Right lung (tissue), 5 donors: Measurements from ENCODE around the gene DCUN1D5. TPM values are rescaled to one million over a fixed set of nuclear protein-coding genes. Genes with fewer than 3 reads are reported as not detected.

Experiments
- polyA plus RNA-seq, 5 donors: library from polyadenylated mRNA; unstranded; fragments of 120-200 nt; gene quantifications; one replicate each; pipeline versions ENCODE4 v1.2.1 to v1.2.3, GENCODE V29; 2013; ENCODE audit warnings: inconsistent platforms in 1 of 5, low replicate concordance in 1 of 5; ENCODE audit not compliant: insufficient read length in 5 of 5, insufficient read depth in 1 of 5

DCUN1D5 gene
- polyA plus RNA-seq, 5 donors, result 31.0 to 39.2 (median 38.0) TPM

Other genes starting within 250 kb of the DCUN1D5 start
- gene MMP3, start 248.6 kb downstream of the DCUN1D5 start, polyA plus RNA-seq, result not detected
- not detected for gene MMP12, start 217.2 kb downstream of the DCUN1D5 start, polyA plus RNA-seq
- under 1 TPM in 2 of 5 donors, not detected in 3; 0.06 to 0.10 TPM for gene MMP13, start 136.4 kb downstream of the DCUN1D5 start, polyA plus RNA-seq
- gene DYNC2H1, start 17.3 kb upstream of the DCUN1D5 start, polyA plus RNA-seq, result 10 to 100 TPM; 26.2 to 36.6 (median 35.4) TPM